ENCODE measurements around the gene MAPKAPK2. TPM values are rescaled to one million over a fixed set of nuclear protein-coding genes. Genes with fewer than 3 reads are reported as not detected.
"Not testable (repeated sequence)": the region's sequence is repeated elsewhere in the genome, so short reads cannot be mapped to it uniquely, and the experiment has no call there.

The MAPKAPK2 gene
- 100 to 1,000 TPM; 101 to 102 TPM for total RNA-seq

GRCh38 chr1:206684478-206685333 is at the start of gene MAPKAPK2:
TSS of gene MAPKAPK2 (plus strand) at chr1:206684905. CDS start at chr1:206685230, 325 bp downstream.
- DNase-seq: peak; percentile 79 to 83
- no peaks in the 10 kb centered on the region for H3K9me3 Mint-ChIP-seq
- peaks cover 62% of the 10 kb centered on the region for H3K4me1 Mint-ChIP-seq (ENCODE audit: low read depth)
- H3K36me3 Mint-ChIP-seq (ENCODE audit: insufficient read depth in 2 of 2): peaks cover 0 to 7% of the 10 kb centered on the region in 2 donors
- H3K27ac Mint-ChIP-seq: peak within 1 kb of the TSS; percentile 87
- peak; percentile 79 for ATAC-seq (replicated peaks in 1 of 2)
- peaks cover 15% of the 10 kb centered on the region for H3K27me3 Mint-ChIP-seq (ENCODE audit: low read depth)
- peak within 1 kb of the TSS; percentile 89 to 97 for H3K4me3 Mint-ChIP-seq

GRCh38 chr1:206635080-206635977 is 49.4 kb upstream of the MAPKAPK2 start, which contains the start of gene DYRK3:
TSS of gene DYRK3 (plus strand) at chr1:206635536. CDS start at chr1:206635704, 168 bp downstream.
- no peaks in the 10 kb centered on the region for H3K9me3 Mint-ChIP-seq
- peak within 1 kb of the TSS; percentile 93 for H3K27ac Mint-ChIP-seq
- ATAC-seq (replicated peaks in 1 of 2) (peak; percentile 96 to 97), DNase-seq (peak; percentile 95)
- no peaks in the 10 kb centered on the region for H3K36me3 Mint-ChIP-seq (ENCODE audit: insufficient read depth in 2 of 2)
- peak within 1 kb of the TSS; percentile 88 to 89 for H3K4me3 Mint-ChIP-seq
- H3K4me1 Mint-ChIP-seq (ENCODE audit: low read depth): peaks cover 40% of the 10 kb centered on the region
- H3K27me3 Mint-ChIP-seq (ENCODE audit: low read depth): peaks cover 22% of the 10 kb centered on the region

DNA sequence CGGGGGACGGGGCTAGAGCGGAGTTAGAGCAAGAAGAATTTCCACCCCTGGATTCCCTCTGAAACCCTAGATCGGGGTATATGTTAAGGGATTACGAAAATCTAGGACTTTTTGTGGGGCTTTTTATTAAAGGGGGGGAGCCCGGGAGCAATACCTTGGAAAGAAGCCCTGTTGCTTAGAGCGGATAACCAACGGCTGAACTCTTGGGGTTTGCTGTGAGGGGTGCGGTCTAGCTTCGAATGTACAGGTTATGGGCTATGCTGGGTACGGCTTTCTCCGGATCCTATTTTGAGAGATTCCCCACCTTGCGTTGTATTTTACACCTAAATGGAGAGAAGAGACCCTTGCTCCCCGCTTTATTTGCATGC is 48.7 kb upstream of the MAPKAPK2 start:
- no peak overlapping the region for H3K27ac Mint-ChIP-seq
- no peaks in the 10 kb centered on the region for H3K9me3 Mint-ChIP-seq
- no peak for ATAC-seq (replicated peaks in 1 of 2)
- no peaks in the 10 kb centered on the region for H3K36me3 Mint-ChIP-seq (ENCODE audit: insufficient read depth in 2 of 2)
- DNase-seq: peak in 1 of 2 donors; percentile 14
- peaks cover 22% of the 10 kb centered on the region for H3K27me3 Mint-ChIP-seq (ENCODE audit: low read depth)
- H3K4me3 Mint-ChIP-seq: peak overlapping the region; percentile 88 to 89
- H3K4me1 Mint-ChIP-seq (ENCODE audit: low read depth): peaks cover 40% of the 10 kb centered on the region

DNA sequence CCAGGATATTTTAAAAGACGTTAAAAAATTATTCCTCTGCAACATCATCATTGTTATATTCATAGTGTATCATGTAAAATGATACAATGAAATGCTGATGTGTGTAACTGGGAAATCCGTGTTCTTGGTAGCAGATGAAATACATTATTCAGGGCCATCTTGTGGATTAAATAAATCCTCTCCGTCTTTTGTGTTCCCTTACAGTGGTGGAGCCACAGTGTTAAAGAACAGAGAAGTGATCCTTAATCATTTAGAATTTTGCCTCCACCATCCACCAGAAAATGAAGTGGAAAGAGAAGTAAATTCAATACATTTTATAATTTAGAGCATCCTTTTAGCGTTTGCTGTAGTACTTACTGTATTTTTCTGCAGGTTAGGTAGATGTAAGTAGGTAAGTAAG is 48.0 kb upstream of the MAPKAPK2 start:
- H3K36me3 Mint-ChIP-seq (ENCODE audit: insufficient read depth in 2 of 2): no peaks in the 10 kb centered on the region
- DNase-seq (no peak), ATAC-seq (replicated peaks in 1 of 2) (no peak)
- no peak overlapping the region for H3K27ac Mint-ChIP-seq
- H3K4me3 Mint-ChIP-seq: peak overlapping the region in 1 of 2 donors; percentile 57
- H3K4me1 Mint-ChIP-seq (ENCODE audit: low read depth): peaks cover 40% of the 10 kb centered on the region
- H3K27me3 Mint-ChIP-seq (ENCODE audit: low read depth): peaks cover 20% of the 10 kb centered on the region
- H3K9me3 Mint-ChIP-seq: no peaks in the 10 kb centered on the region

DNA sequence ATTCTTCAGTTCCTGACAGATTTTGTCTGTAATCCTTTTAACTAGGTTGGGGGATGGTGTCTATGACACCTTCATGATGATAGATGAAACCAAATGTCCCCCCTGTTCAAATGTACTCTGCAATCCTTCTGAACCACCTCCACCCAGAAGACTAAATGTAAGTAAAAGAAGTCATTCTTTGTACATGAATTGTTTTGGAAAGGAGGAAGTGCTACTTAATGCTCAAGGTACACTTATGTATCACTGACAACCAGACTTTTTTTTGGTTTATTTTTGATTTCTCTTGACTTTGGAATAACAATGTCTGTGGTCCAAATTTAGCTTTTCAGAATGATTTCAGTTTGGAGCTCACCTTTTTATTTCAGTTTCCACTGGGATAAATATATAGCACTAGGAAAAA is 47.1 kb upstream of the MAPKAPK2 start:
- Mint-ChIP-seq H3K9me3 (no peaks in the 10 kb centered on the region), H3K36me3 (ENCODE audit: insufficient read depth in 2 of 2) (no peaks in the 10 kb centered on the region), H3K27me3 (ENCODE audit: low read depth) (peaks cover 11% of the 10 kb centered on the region), H3K27ac (no peak overlapping the region), H3K4me1 (ENCODE audit: low read depth) (peaks cover 40% of the 10 kb centered on the region), H3K4me3 (peak overlapping the region in 1 of 2 donors; percentile 57)
- ATAC-seq (replicated peaks in 1 of 2) (no peak), DNase-seq (no peak)

DNA sequence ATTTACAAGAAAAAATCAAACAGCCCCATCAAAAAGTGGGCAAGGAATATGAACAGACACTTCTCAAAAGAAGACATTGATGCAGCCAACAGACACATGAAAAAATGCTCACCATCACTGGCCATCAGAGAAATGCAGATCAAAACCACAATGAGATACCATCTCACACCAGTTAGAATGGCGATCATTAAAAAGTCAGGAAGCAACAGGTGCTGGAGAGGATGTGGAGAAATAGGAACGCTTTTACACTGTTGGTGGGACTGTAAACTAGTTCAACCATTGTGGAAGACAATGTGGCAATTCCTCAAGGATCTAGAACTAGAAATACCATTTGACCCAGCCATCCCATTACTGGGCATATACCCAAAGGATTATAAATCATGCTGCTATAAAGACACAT is 42.6 kb upstream of the MAPKAPK2 start:
- not testable (repeated sequence) for H3K27me3 Mint-ChIP-seq (ENCODE audit: low read depth); H3K9me3 Mint-ChIP-seq; DNase-seq; H3K27ac Mint-ChIP-seq; H3K4me3 Mint-ChIP-seq; ATAC-seq (replicated peaks in 1 of 2); H3K36me3 Mint-ChIP-seq (ENCODE audit: insufficient read depth in 2 of 2)
- peaks cover 14% of the 10 kb centered on the region for H3K4me1 Mint-ChIP-seq (ENCODE audit: low read depth)

GRCh38 chr1:206643118-206643698 is 41.5 kb upstream of the MAPKAPK2 start:
- Mint-ChIP-seq H3K4me1 (ENCODE audit: low read depth) (peaks cover 7% of the 10 kb centered on the region), H3K4me3 (no peak overlapping the region), H3K36me3 (ENCODE audit: insufficient read depth in 2 of 2) (peaks cover 0 to 4% of the 10 kb centered on the region in 2 donors), H3K27ac (no peak overlapping the region), H3K9me3 (no peaks in the 10 kb centered on the region), H3K27me3 (ENCODE audit: low read depth) (no peaks in the 10 kb centered on the region)
- no peak for ATAC-seq (replicated peaks in 1 of 2)
- DNase-seq: no peak

GRCh38 chr1:206646504-206646903 is 38.2 kb upstream of the MAPKAPK2 start:
- Mint-ChIP-seq H3K4me3 (no peak overlapping the region), H3K27ac (no peak overlapping the region), H3K27me3 (ENCODE audit: low read depth) (no peaks in the 10 kb centered on the region), H3K36me3 (ENCODE audit: insufficient read depth in 2 of 2) (peaks cover 0 to 10% of the 10 kb centered on the region in 2 donors), H3K9me3 (no peaks in the 10 kb centered on the region), H3K4me1 (ENCODE audit: low read depth) (no peaks in the 10 kb centered on the region)
- no peak for ATAC-seq (replicated peaks in 1 of 2)
- no peak for DNase-seq

- Mint-ChIP-seq H3K4me3 (no peak overlapping the region), H3K9me3 (no peaks in the 10 kb centered on the region), H3K27me3 (ENCODE audit: low read depth) (no peaks in the 10 kb centered on the region), H3K4me1 (ENCODE audit: low read depth) (peaks cover 3% of the 10 kb centered on the region), H3K27ac (no peak overlapping the region), H3K36me3 (ENCODE audit: insufficient read depth in 2 of 2) (peaks cover 0 to 10% of the 10 kb centered on the region in 2 donors)
- no peak for DNase-seq
- no peak for ATAC-seq (replicated peaks in 1 of 2)
Measured at GRCh38 chr1:206647224-206647623, 37.5 kb upstream of the MAPKAPK2 start.

- Mint-ChIP-seq H3K4me1 (ENCODE audit: low read depth) (peaks cover 4% of the 10 kb centered on the region), H3K27ac (no peak overlapping the region), H3K36me3 (ENCODE audit: insufficient read depth in 2 of 2) (peaks cover 0 to 10% of the 10 kb centered on the region in 2 donors), H3K27me3 (ENCODE audit: low read depth) (no peaks in the 10 kb centered on the region), H3K9me3 (no peaks in the 10 kb centered on the region), H3K4me3 (no peak overlapping the region)
- ATAC-seq (replicated peaks in 1 of 2): no peak
- DNase-seq: no peak
Measured at GRCh38 chr1:206649261-206649921, 35.3 kb upstream of the MAPKAPK2 start.

- ATAC-seq (replicated peaks in 1 of 2): no peak
Measured at GRCh38 chr1:206651014-206651413, 33.7 kb upstream of the MAPKAPK2 start.

More at GRCh38 chr1:206651014-206651413, 33.7 kb upstream of the MAPKAPK2 start:
- Mint-ChIP-seq H3K4me1 (ENCODE audit: low read depth) (peaks cover 4% of the 10 kb centered on the region), H3K9me3 (no peaks in the 10 kb centered on the region), H3K27ac (no peak overlapping the region), H3K36me3 (ENCODE audit: insufficient read depth in 2 of 2) (peaks cover 0 to 10% of the 10 kb centered on the region in 2 donors), H3K27me3 (ENCODE audit: low read depth) (no peaks in the 10 kb centered on the region), H3K4me3 (no peak overlapping the region)
- no peak for DNase-seq

All from activated T-cell treated with anti-CD3 and anti-CD28 coated beads, Interleukin-2, amount 50 U/mL, for 72 hours (primary cell).